Head of caudate nucleus (tissue), 42 donors: ENCODE results near the gene INPP5D.

Experiments
- DNase-seq, 42 donors: peaks; one replicate each; pipeline versions ENCODE4 v3.0.0 to v3.0.0-alpha.2; 2020 to 2021; ENCODE audit warnings: mixed read lengths in 7 of 42
- intact Hi-C: fragments of 100-400 bp; cut with DNase I; formaldehyde crosslinking; loops from one replicate; pipeline ENCODE4 v1.15.0; 2022

Gene INPP5D

DNA sequence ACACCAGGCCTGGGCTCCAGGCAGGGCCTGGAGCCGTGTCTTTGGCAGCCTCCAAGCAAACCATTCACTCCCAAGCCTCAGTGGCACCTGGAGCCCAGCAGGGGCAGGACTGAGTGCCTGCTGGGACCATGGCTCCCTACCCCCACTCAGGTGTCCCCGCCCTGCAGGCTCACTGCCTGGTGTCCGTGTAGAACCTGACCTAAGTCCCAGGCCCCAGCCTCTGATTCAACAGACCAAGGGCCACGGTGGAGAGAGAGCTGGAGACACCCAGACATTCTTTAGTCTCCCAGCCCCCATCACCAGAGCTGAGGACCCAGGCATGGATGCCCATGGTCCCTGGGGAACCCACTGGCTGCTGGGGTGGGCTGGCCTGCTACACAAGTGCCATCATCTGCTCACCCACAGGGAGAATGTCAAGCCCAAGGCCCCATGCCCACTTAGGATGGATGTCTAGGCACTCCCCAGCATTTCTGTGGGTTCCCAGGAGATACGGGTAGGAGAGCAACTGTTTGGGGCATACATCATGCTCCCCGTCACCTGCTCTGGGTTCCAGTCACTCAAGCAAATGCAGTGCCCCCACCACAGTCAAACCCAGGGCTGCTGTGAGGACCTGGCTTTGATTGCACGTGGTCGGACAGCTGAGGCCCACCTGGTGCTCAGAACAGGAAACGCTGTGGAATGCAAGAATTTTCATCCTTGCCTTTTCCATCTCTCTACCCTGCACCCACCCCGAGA lies 148.4 kb downstream of the INPP5D start:
- intact Hi-C loops: no loop called here
- no peak for DNase-seq

DNA sequence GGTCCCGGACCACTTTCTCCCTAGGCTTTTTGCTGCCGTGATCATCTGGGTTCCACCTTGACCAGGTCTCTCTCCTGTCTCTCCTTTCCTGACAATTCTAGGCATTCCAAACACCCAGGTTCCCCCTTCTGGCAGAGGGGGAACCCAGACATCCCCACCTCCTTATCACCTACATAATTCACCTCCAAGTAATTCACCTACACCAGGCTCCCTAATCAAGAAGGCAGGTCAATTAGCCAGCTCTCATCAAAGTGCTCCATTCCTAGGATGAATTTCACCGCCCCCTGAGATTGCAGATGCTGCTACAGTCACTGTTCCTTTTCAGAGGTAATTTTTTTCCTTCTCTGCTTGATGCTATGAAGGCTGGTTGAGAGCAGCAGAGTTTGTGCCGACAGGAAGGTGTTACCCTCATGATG lies 149.0 kb downstream of the INPP5D start:
- intact Hi-C loops: no loop called here
- DNase-seq: peak in 14 of 42 donors; percentile 9 to 68 (median 44)

DNA sequence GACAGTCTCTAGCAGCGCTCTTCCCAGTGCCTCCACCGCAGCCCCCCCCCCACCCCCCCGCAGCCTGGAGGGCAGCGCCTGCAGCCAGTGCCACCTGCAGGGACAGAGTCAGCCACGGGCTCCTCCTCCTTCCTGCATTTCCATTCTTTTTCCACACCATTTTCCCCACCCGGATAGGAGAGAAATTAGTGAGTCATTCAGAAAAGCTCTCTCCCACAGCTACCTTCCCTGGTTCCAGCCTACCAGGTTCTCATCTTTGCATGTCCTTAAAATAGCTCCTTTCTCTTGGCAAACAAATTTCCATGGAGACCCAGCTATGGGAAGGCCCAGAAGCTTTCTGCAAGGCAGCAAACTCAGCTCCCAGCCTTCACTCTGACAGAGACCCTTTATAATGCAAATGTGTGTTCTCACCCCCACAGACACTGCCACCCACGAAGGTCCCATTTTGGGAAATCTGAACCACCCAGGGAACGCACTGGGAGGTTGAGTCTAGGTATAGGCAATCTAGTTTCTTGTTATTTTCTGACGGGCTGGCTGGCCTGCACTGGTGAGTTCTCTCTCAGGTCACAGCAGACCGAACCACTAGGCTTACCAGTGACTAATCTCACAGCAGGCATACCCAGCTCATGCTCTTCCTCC lies 149.5 kb downstream of the INPP5D start:
- DNase-seq: peak; percentile 20 to 95 (median 74)
- intact Hi-C loops: no loop called here

DNA sequence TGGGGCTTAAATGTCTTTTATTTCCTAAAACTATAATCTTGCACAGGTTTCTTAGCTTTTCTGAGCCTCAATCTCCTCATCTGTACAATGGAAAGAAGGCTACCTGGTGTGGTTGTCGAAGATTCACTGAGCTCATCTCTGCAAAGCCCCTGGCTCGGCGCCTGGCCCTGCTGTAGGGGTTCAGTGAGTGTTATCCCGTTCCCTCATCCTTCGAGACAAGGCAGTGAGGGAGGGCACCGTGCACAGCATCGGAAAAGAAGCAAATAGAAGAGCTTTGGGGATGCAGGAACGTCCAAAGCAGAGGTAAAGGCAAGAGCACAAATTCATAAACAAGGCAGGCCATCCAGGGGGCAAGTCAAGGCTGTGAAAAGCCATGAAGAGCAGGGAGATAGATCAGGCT lies 150.1 kb downstream of the INPP5D start:
- intact Hi-C loops: no loop called here
- no peak for DNase-seq

DNA sequence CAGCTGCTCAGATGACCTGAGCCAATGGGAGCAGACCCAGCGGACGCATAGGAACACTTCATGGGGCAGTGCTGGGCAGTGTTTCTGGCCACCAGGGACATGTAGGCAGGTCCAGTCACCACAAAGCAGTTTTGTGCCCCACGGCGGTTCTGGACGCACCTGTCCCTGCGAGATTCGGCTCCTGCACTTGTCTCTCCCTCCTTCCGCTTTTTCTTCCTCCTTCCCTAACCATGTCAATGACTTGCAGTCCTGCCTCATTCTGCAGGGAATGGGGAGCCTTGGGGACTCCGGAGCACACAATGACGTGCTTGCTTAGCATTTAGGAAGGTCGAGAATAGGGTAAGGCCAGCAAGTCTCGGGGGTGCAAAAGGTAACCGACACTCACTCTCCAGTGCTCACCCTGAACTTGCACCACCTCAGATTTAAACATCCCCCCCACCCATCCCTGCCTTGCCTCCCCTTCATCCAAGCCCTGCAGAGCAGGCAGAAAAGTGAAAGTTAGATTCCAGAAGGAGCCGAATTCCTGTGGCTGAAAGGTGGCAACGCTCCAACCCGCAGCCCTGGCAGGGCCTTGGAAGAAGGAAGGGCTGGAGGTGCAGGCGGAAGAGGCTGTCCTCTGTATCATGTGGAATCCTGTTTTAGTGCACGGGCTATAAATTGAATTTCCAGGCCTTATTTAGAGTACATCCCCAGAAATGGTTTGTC lies 150.9 kb downstream of the INPP5D start:
- peak in 21 of 42 donors; percentile 8 to 60 (median 28) for DNase-seq
- intact Hi-C loops: no loop called here

DNA sequence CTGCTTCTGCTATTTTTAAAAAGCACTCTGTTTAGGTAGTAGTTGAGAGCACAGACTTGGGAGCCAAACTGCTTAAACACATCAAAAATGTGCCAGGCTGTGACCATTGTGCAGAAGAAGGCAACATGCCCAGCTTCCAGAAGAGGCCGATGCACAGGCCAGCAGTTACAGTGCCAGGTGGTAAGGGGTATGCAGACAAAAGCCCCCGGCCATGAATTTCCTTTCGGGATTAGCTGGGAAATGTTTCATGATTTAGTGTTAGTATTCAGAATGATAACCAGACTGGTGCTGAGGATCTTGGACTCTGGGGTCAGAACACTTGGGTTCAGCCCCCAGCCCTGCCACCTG lies 151.4 kb downstream of the INPP5D start:
- intact Hi-C loops: no loop called here
- no peak for DNase-seq

DNA sequence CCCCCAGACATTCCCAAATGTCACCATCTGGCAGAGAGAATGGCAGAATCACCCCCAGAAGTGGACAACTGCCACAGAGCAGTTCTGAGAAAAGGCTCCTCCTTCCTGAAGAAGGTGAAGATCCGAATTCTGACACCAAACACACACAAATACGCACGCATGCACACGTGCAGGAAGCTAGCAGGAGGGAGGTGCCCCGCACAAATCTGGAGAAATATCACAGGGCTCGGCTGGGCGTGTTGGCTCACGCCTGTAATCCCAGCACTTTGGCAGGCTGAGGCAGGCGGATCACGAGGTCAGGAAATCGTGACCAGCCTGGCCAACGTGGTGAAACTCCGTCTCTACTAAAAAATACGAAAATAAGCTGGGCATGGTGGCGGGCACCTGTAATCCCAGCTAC lies 152.9 kb downstream of the INPP5D start:
- intact Hi-C loops: no loop called here

DNA sequence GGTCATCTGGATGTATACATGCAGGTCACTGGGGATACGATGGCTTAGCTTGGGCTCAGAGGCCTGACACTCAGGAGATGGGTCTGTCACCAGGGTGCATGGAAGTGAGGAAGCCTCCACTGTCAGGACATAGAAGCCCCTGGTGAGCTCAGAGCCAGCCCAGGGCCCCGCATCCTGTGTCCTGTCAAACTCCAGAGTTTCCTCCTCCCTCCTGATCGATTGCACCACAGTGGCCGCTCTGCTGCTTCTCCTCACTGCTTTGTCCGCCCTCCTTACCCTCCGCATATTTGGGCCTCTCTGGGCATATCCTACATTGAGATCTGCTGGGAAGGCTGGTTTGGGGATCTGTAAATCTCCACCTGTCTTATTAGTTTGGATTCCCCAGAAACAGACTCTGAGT lies 153.8 kb downstream of the INPP5D start:
- no peak for DNase-seq
- intact Hi-C loops: no loop called here

More for the DNA sequence above, 152.9 kb downstream of the INPP5D start:
- no peak for DNase-seq

DNA sequence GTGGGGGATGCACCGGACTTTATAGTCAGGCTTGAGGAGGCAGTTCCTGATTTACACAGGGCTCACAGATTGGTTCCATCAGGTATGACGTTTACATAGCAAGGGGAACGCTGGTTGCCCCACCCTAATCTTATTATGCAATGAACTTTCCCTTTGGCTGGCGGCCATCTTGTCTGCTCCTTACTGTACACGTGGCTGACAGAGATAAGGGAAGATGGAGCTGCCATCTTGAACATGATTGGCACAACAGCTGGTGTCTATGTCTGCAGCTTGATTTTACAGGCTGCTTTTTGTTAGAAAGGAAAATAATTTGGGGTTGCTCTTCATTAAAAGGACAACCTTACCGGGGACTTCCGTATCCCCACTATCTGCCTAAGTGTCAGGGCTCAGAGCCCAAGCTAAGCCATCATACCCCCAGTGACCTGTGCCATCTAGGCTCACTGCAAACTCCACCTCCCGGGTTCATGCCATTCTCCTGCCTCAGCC lies 157.8 kb downstream of the INPP5D start:
- intact Hi-C loops: no loop called here
- DNase-seq: no peak

DNA sequence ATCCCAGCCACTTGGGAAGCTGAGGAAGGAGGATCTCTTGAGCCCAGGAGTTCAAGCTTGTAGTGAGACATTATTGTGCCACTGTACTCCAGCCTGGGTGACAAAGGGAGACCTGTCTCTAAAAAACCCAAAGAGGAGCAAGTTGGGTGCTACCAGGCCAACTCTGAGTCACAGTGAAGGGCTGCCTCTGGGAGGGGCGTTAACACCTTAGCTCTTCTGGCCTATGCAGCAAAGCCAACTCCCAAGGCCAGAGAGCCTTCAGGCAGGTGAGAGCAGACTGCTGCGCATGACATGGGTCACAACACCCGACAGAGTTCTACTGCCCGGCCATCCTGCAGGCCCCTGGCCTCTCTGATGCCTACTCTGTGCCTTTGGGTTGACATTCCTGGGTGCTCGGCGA lies 158.7 kb downstream of the INPP5D start:
- intact Hi-C loops: no loop called here
- no peak for DNase-seq

DNA sequence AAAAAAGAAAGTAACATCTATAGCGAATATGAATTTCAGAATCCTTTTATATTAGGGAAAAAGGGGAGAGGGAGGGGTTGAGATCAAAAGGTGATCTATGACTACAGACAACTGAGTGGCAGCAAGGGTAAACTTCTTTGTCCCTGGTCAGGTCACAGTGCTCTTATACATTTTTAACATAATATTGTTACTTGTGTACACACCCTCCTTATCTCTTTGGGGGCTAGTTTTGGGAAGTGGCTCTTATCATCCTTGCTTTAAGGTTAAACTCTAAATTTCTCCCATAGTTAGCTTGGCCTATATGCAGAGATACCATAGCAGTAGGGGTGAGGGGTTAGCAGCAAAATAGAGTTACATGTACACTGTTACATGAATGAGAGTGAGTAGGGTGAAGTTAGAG lies 159.7 kb downstream of the INPP5D start:
- intact Hi-C loops: no loop called here
- no peak for DNase-seq

DNA sequence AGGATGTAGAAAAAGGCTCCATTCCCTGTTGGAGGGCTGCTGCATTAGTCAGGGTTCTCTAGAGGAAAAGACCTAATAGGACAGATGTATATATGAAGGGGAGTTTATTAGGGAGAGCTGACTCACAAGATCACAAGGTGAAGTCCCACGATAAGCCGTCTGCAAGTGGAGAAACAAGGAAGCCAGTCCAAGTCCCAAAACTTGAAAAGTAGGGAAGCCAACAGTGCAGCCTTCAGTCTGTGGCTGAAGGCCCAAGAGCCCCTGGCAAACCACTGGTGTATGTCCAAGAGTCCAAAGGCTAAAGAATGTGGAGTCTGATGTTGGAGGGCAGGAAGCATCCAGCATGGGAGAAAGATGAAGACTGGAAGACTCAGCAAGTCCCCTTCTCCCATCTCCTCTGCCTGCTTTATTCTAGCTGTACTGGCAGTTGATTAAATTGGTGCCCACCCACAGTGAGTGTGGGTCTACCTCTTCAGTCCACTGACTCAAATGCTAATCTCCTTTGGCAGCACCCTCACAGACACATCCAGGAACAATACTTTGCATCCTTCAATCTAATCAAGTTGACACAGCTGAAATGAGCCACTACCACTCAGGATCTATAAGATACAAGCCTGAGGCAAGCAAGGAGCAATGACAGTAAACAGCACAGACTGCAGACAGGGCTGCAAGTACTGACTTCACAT lies 161.4 kb downstream of the INPP5D start:
- no peak for DNase-seq
- intact Hi-C loops: no loop called here

DNA sequence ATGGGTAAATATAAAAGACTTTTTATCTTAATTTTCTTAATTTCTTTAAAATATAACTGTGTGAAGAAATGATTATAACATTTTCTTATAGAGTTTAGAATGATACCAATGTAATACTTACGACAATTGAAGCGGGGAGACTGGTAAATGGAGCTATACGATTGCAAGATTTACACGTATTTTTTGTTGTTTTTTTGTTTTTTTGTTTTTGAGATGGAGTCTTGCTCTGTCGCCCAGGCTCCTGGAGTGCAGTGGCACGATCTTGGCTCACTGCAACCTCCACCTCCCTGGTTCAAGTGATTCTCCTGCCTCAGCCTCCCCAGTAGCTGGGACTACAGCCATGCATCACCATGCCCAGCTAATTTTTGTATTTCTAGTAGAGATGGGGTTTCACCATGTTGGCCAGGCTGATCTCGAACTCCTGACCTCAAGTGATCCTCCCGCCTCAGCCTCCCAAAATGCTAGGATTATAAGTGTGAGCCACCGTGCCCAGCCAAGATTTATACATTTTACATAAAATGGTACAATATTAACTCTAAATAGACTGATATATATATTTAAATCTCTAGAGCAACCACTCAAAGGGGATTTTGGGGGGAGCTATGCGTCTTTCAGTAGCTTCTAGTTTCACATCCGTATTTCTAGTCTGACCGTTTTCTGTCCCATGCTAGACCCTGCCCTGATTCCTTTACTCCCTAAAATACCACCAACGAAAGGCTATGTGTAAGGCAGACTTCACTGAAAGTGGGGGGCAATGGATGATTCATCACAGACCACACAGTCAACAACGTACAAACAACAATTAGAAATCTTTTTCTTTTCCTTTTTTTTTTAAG lies 163.1 kb downstream of the INPP5D start:
- intact Hi-C loops: no loop called here

DNA sequence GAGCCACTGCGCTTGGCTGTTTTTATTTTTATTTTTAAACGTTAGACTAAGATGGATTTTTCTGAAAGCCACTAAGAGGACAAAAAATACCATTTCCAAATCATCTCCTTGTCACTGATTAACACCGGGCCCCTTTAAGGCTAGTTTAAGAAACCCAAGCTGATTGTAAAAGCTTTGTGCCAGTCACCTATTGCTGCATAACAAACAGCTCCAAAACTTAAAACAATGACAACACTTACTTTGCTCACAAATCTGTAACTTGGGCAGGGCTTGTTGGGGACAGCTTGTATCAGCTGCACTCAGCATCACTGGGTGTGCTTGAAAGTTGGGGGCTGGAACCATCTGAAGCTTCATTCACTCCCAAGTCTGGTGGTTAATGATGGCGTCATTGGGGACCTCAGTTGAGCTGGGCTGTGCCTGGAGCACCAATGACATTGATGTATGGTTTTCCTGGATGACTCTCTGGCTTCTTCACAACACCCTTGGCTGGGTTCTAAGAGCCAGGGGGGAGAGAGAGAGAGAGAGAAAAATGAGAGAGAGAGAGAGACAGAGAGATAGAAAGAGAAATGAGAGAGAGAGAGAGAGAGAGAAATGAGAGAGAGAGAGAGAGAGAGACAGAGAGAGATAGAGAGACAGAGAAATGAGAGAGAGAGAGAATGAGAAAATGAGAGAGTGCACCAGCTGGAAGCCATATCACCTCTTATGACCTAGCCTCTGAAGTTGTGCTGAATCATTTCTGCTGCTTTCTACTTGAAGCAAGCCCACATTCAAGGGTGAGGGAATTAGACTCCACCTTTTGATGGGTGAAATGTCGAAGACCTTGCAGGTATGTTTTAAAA lies 165.3 kb downstream of the INPP5D start:
- intact Hi-C loops: no loop called here
- DNase-seq: no peak

More for the DNA sequence above, 163.1 kb downstream of the INPP5D start:
- DNase-seq: no peak

DNA sequence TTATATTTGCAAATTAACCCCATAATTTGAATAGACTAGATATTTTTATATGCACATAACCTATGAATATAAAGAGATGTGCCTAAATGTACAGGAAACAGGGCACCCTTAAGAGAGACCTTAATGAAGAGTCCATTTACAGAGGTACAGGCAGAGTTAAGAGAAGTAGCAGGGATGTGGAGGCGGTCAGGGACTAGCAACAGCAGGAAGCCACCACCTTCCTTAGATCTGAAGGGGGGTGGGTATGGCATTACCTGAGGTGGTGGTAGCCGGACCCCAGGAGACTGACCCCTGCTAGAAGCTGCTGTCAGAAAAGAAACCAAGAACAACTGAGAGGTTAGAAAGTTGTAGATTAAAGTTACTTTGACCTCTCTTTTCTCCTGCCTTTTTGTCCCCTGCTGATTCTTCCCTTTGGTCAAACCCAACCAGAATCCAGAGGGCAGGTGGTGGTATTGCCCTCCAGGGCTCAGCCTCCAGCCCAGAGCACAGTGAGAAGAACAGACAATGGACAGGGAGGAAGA lies 166.4 kb downstream of the INPP5D start:
- intact Hi-C loops: no loop called here

DNA sequence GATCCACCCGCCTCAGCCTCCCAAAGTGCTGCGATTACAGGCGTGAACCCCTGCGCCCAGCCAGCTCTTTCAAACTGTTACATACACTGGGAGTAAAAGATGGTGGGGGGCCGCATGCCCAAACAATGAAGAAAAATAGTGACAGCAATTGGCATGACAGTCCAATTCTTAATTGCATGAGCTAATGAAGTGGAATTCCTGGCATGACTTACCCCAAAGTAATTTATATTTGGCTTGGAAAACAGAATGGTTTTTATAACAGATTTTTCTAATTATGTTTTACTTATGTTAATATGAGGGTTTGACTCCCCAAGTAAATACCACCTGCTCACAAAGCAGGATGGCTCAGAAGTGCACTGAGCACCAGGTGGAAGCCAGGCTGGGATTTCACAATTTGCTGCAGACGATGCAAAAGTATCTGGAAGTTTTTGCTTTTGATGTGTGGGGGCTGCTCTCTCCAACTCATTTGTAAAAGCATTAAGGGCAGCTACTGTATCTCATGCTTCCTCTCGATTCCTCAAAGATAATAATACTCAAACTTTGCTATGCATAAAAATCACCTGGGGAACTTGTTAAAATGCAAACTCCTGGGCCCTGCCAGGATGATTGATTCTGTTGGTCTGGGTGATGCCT lies 167.3 kb downstream of the INPP5D start:
- peak in 4 of 42 donors; percentile 34 to 55 (median 44) for DNase-seq
- intact Hi-C loops: no loop called here

More for the DNA sequence above, 166.4 kb downstream of the INPP5D start:
- no peak for DNase-seq

DNA sequence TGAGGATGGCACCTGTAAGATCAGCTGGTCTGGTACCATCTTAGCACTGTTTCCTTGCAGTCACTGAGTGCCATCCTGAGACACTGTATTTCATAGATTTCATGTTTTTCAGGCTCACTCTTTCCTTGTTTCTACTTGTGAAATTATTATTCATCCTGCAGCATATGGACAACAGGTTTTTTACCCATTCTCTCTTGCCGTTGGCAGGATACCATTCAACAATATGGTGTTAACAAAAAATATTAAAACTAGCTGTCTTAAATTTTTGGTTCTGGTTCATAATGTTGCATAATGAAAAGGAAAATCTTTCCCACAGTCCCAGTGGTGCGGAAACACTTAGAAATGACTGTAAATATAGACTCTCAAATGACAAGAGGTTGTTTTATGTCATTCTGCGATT lies 168.2 kb downstream of the INPP5D start:
- intact Hi-C loops: no loop called here
- DNase-seq: no peak
